HG03520 (cell line): ENCODE measurements around the gene NUP58.

Source experiments
- ATAC-seq: cut with Tn5 transposase; IDR thresholded peaks from one replicate; pipeline ENCODE4 v1.9.1; 2021; ENCODE audit warnings: mild to moderate bottlenecking, moderate library complexity; ENCODE audit not compliant: unreplicated experiment

NUP58 gene

DNA sequence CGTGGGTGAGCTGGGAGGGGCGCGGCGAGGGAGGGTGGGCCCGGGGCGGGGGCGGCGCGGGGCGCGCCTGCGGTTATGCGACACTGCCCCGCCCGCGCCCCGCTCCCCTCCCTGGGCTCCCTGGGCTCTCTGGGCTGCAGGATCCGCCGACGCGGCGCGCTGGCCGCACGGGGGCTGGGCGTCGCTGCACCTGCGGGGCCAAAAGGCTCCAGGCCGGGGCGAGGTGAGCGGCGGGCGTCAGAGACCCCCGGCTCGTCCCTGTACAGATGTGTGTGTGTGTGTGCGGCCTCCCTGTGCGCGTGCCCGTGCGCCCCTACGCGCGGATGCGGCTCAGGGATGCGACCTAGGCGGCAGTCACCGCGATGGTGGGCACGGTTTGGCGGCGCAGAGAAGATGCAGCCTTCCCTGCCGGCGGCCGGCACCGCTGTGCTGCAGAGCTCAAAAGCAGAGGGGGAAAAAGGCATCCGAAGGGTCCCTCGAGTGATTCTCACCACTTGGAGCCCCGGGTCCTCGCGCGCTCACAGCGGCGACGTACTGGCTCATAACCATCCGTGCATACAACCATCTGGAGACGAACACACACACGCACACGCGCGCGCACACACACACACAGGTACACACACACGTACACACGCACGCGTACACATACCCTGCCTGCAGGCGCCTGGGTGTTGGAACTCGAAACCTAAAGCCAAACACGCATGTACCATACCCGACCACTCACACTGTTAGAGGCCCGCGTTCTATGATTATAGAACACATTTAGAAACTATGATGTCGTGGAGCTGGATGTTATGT lies 71.1 kb downstream of the NUP58 start:
- no peak for ATAC-seq

GRCh38 chr13:25375727-25376358 lies 74.4 kb downstream of the NUP58 start:
- no peak for ATAC-seq

GRCh38 chr13:25377244-25377962 lies 76.0 kb downstream of the NUP58 start:
- no peak for ATAC-seq

GRCh38 chr13:25378528-25378927 lies 77.1 kb downstream of the NUP58 start:
- no peak for ATAC-seq

GRCh38 chr13:25379011-25379410 lies 77.6 kb downstream of the NUP58 start:
- no peak for ATAC-seq

GRCh38 chr13:25380082-25380481 lies 78.7 kb downstream of the NUP58 start:
- ATAC-seq: no peak

- ATAC-seq: no peak
Measured at GRCh38 chr13:25380741-25381324, 79.4 kb downstream of the NUP58 start.

- ATAC-seq: no peak
Measured at GRCh38 chr13:25384758-25385410, 83.5 kb downstream of the NUP58 start.

DNA sequence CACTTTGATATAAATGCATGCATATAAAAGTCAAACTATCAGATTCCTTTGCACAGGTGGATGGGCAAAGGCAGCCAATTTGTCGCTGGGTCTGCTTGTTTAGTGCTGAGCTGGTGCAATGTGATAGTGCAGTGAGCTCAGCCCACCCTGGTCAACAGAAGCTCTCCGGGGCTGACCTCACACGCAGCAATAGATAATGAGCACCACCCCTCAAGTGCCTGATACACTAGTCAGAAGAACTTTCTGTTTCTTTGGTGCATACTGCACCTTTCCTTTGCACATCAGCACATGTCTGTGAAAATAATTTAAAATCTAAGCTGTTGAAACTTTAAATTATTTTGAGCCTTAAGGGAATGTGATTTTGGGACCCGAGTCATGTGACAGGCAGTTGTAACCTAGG lies 90.5 kb downstream of the NUP58 start:
- no peak for ATAC-seq
